H9 (cell line): ENCODE measurements around the gene GSG1L. TPM values are rescaled to one million over a fixed set of nuclear protein-coding genes. Genes with fewer than 3 reads are reported as not detected.

Experiments
- DNase-seq: peaks from one replicate; pipeline ENCODE4 v3.0.0-alpha.2; 2017
- H2AFZ ChIP-seq: one replicate; pipeline ENCODE4 v1.6.1; 2013; ENCODE audit warnings: mild to moderate bottlenecking, low read length, control low read depth, moderate library complexity
- H2AK5ac ChIP-seq: 2 replicates; pipeline ENCODE4 v1.6.1; 2013; ENCODE audit warnings: low read length, control low read depth, mixed read lengths; ENCODE audit not compliant: insufficient read length
- H2BK120ac ChIP-seq: one replicate; pipeline ENCODE4 v1.6.1; 2013; ENCODE audit warnings: low read depth, mild to moderate bottlenecking, low read length, control low read depth, inconsistent platforms; ENCODE audit not compliant: poor library complexity, severe bottlenecking
- H2BK12ac ChIP-seq: 2 replicates; pipeline ENCODE4 v1.6.1; 2013; ENCODE audit warnings: low read length, control low read depth, mixed read lengths, low read depth; ENCODE audit not compliant: insufficient read length
- H2BK15ac ChIP-seq: 2 replicates; pipeline ENCODE4 v1.6.1; 2013; ENCODE audit warnings: low read depth, low read length, control low read depth
- H2BK20ac ChIP-seq: one replicate; pipeline ENCODE4 v1.6.1; 2013; ENCODE audit warnings: low read depth, mild to moderate bottlenecking, low read length, control low read depth, inconsistent platforms; ENCODE audit not compliant: poor library complexity, severe bottlenecking
- H2BK5ac ChIP-seq: 2 replicates; pipeline ENCODE4 v1.6.1; 2013; ENCODE audit warnings: low read length, control low read depth, mixed read lengths; ENCODE audit not compliant: insufficient read length
- H3K14ac ChIP-seq: 2 replicates; pipeline ENCODE4 v1.6.1; 2013; ENCODE audit warnings: low read length, control low read depth; ENCODE audit not compliant: insufficient read depth
- H3K18ac ChIP-seq: 2 replicates; pipeline ENCODE4 v1.6.1; 2013; ENCODE audit warnings: low read depth, mild to moderate bottlenecking, mixed read lengths, low read length, control low read depth; ENCODE audit not compliant: insufficient read length
- H3K23ac ChIP-seq: 2 replicates; pipeline ENCODE4 v1.6.1; 2013; ENCODE audit warnings: low read length, control low read depth, mixed read lengths, low read depth; ENCODE audit not compliant: insufficient read length
- H3K23me2 ChIP-seq: 2 replicates; pipeline ENCODE4 v1.6.1; 2013; ENCODE audit warnings: low read depth, mild to moderate bottlenecking, mixed read lengths, low read length, control low read depth; ENCODE audit not compliant: insufficient read length, poor library complexity, severe bottlenecking
- H3K27ac ChIP-seq: 2 replicates; pipeline ENCODE4 v1.5.1; 2013; ENCODE audit warnings: low read length, control low read depth, mixed read lengths, low read depth; ENCODE audit not compliant: insufficient read length
- H3K27me3 ChIP-seq: 2 replicates; pipeline ENCODE4 v1.6.1; 2013; ENCODE audit warnings: low read length, control low read depth, inconsistent platforms; ENCODE audit not compliant: insufficient read depth
- H3K4ac ChIP-seq: 2 replicates; pipeline ENCODE4 v1.6.1; 2013; ENCODE audit warnings: low read depth, mild to moderate bottlenecking, control low read depth, inconsistent platforms, low read length, moderate library complexity
- H3K4me1 ChIP-seq: 2 replicates; pipeline ENCODE4 v1.6.1; 2013; ENCODE audit warnings: low read length, control low read depth, inconsistent platforms; ENCODE audit not compliant: insufficient read depth
- H3K4me2 ChIP-seq: 2 replicates; pipeline ENCODE4 v1.6.1; 2013; ENCODE audit warnings: low read length, control low read depth, mixed read lengths; ENCODE audit not compliant: insufficient read length, insufficient read depth
- H3K56ac ChIP-seq: 2 replicates; pipeline ENCODE4 v1.6.1; 2013; ENCODE audit warnings: low read depth, mild to moderate bottlenecking, mixed read lengths, low read length, control low read depth; ENCODE audit not compliant: insufficient read length
- H3K79me1 ChIP-seq: 2 replicates; pipeline ENCODE4 v1.6.1; 2013; ENCODE audit warnings: low read depth, mild to moderate bottlenecking, moderate library complexity, low read length, control low read depth, inconsistent platforms; ENCODE audit not compliant: insufficient read depth, poor library complexity, severe bottlenecking
- H3K79me2 ChIP-seq: 2 replicates; pipeline ENCODE4 v1.6.1; 2013; ENCODE audit warnings: low read length, control low read depth, inconsistent platforms; ENCODE audit not compliant: insufficient read depth
- H3K9ac ChIP-seq: 2 replicates; pipeline ENCODE4 v1.6.1; 2013; ENCODE audit warnings: low read length, control low read depth, mixed read lengths; ENCODE audit not compliant: insufficient read length; ENCODE audit errors: extremely low read depth
- H3K9me3 ChIP-seq: one replicate; pipeline ENCODE4 v1.6.1; 2013; ENCODE audit warnings: low read depth, low read length, inconsistent platforms; ENCODE audit not compliant: control insufficient read depth
- H3T11ph ChIP-seq: one replicate; pipeline ENCODE4 v1.6.1; 2013; ENCODE audit warnings: mild to moderate bottlenecking, low read length, control low read depth, inconsistent platforms
- H4K20me1 ChIP-seq: one replicate; pipeline ENCODE4 v1.6.1; 2013; ENCODE audit not compliant: control insufficient read depth, insufficient read length, insufficient read depth
- H4K5ac ChIP-seq: 2 replicates; pipeline ENCODE4 v1.6.1; 2013; ENCODE audit warnings: low read depth, mild to moderate bottlenecking, mixed read lengths, low read length, control low read depth; ENCODE audit not compliant: insufficient read length
- H4K8ac ChIP-seq: replicated peaks from 2 replicates; pipeline ENCODE4 v1.6.1; 2013; ENCODE audit warnings: low read length, control low read depth, mixed read lengths, low read depth; ENCODE audit not compliant: insufficient read length
- H4K91ac ChIP-seq: 2 replicates; pipeline ENCODE4 v1.6.1; 2013; ENCODE audit warnings: low read depth, mild to moderate bottlenecking, moderate library complexity, mixed read lengths, low read length, control low read depth; ENCODE audit not compliant: insufficient read length
- H3K27ac Mint-ChIP-seq, 3 experiments: 2 replicates in 2 of 3; 3 replicates in 1 of 3; pipeline ENCODE4 v1.8.0; 2020 to 2021; ENCODE audit warnings: mixed read lengths in 3 of 3, mild to moderate bottlenecking in 1 of 3, moderate library complexity in 1 of 3
- H3K27me3 Mint-ChIP-seq: 2 replicates; pipeline ENCODE4 v1.8.0; 2021; ENCODE audit warnings: low read depth, mild to moderate bottlenecking, moderate library complexity, mixed read lengths
- H3K36me3 Mint-ChIP-seq, 3 experiments: 2 replicates in 2 of 3; 3 replicates in 1 of 3; pipeline ENCODE4 v1.8.0; 2020 to 2021; ENCODE audit warnings: low read depth in 3 of 3, mixed read lengths in 3 of 3; ENCODE audit not compliant: insufficient read depth in 1 of 3
- H3K4me1 Mint-ChIP-seq, 2 experiments: 2 replicates each; pipeline ENCODE4 v1.8.0; 2020; ENCODE audit warnings: mixed read lengths in 2 of 2
- H3K4me3 Mint-ChIP-seq, 2 experiments: 2 replicates in 1 of 2; 3 replicates in 1 of 2; pipeline ENCODE4 v1.8.0; 2020 to 2021; ENCODE audit warnings: mild to moderate bottlenecking in 2 of 2, mixed read lengths in 2 of 2, moderate library complexity in 1 of 2
- H3K9me3 Mint-ChIP-seq, 2 experiments: 2 replicates in 1 of 2; 3 replicates in 1 of 2; pipeline ENCODE4 v1.8.0; 2020; ENCODE audit warnings: mild to moderate bottlenecking in 2 of 2, mixed read lengths in 2 of 2, moderate library complexity in 1 of 2
- WGBS: extraction: QIAGEN DNeasy Blood & Tissue Kit; methylation state at CpG from one replicate; pipeline ENCODE4 v1.1.7; 2013; ENCODE audit warnings: missing lambda C conversion rate, low lambda C conversion rate, mixed read lengths; ENCODE audit not compliant: insufficient read length; ENCODE audit errors: extremely low coverage; 5-methylcytosine and 5-hydroxymethylcytosine counted together
- total RNA-seq: library from RNA; stranded (reverse); gene quantifications from 2 replicates; pipeline ENCODE4 v1.2.1, GENCODE V29; 2021
- TF ChIP-seq, protein P1 (sequence below): fragments of 200-600 bp; sonication (generic); conservative IDR thresholded peaks from 3 replicates; pipeline ENCODE4 v1.8.0; 2021; ENCODE audit warnings: antibody characterized with exemption, mild to moderate bottlenecking

GSG1L gene
- total RNA-seq, 1 experiment from 2014 or later: 0.35 TPM

DNA sequence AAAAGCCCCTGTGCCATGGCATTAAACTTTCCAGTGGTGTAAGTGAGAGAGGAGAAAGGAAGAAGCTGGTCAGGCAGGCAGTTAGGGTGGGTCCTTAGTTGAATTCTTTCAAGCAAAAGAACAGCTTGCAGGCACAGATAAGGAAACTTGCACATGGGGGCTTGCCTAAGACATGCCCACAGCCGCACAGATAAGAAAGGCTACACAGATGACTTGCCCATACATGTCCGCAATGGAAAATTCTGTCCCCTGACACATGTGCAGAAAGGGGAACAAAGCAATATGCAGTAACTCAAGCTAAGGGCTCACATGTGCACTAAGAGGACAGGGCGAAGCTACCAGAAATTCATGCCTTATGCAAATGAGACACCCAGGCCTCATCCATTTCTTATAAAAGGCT, 69.9 kb downstream of the GSG1L start:
- H3K4ac ChIP-seq: no peak overlapping the region
- H3K27me3 Mint-ChIP-seq: no peaks in the 10 kb centered on the region; the same call in none of the 2 replicates
- no peak overlapping the region for H2AK5ac ChIP-seq
- H3K4me1 ChIP-seq: no peaks in the 10 kb centered on the region
- WGBS: no CpG with 5 or more reads among the region's 3 CpGs
- H2BK120ac ChIP-seq: no peak overlapping the region
- H3K27me3 ChIP-seq: no peaks in the 10 kb centered on the region
- H3K79me1 ChIP-seq: no peaks in the 10 kb centered on the region
- H3K56ac ChIP-seq: no peak overlapping the region
- no peak overlapping the region for H3K14ac ChIP-seq
- H2BK20ac ChIP-seq: no peak overlapping the region
- H4K5ac ChIP-seq: no peak overlapping the region
- no peak for DNase-seq
- H3K27ac Mint-ChIP-seq: no peak overlapping the region
- H3K4me2 ChIP-seq: no peak overlapping the region
- no peak overlapping the region for H4K8ac ChIP-seq
- no peak overlapping the region for H2AFZ ChIP-seq
- TF ChIP-seq, protein P1, sequence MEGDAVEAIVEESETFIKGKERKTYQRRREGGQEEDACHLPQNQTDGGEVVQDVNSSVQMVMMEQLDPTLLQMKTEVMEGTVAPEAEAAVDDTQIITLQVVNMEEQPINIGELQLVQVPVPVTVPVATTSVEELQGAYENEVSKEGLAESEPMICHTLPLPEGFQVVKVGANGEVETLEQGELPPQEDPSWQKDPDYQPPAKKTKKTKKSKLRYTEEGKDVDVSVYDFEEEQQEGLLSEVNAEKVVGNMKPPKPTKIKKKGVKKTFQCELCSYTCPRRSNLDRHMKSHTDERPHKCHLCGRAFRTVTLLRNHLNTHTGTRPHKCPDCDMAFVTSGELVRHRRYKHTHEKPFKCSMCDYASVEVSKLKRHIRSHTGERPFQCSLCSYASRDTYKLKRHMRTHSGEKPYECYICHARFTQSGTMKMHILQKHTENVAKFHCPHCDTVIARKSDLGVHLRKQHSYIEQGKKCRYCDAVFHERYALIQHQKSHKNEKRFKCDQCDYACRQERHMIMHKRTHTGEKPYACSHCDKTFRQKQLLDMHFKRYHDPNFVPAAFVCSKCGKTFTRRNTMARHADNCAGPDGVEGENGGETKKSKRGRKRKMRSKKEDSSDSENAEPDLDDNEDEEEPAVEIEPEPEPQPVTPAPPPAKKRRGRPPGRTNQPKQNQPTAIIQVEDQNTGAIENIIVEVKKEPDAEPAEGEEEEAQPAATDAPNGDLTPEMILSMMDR: no peak
- H4K91ac ChIP-seq: no peak overlapping the region
- no peak overlapping the region for H2BK5ac ChIP-seq
- no peaks in the 10 kb centered on the region for H3K79me2 ChIP-seq
- H4K20me1 ChIP-seq: no peaks in the 10 kb centered on the region
- no peak overlapping the region for H3K18ac ChIP-seq
- no peak overlapping the region for H3K4me3 Mint-ChIP-seq
- no peaks in the 10 kb centered on the region for H3K23me2 ChIP-seq
- no peak overlapping the region for H3T11ph ChIP-seq
- H2BK12ac ChIP-seq: no peak overlapping the region
- H2BK15ac ChIP-seq: no peak overlapping the region
- peaks cover 7% of the 10 kb centered on the region for H3K9me3 ChIP-seq
- H3K23ac ChIP-seq: no peak overlapping the region
- H3K9me3 Mint-ChIP-seq: peaks cover 2 to 18% of the 10 kb centered on the region in 2 experiments; a peak in 4 of 5 replicates
- H3K4me1 Mint-ChIP-seq: no peaks in the 10 kb centered on the region
- no peak overlapping the region for H3K27ac ChIP-seq
- no peak overlapping the region for H3K9ac ChIP-seq
- H3K36me3 Mint-ChIP-seq: peaks cover 0 to 9% (median 6%) of the 10 kb centered on the region in 3 experiments; a peak in 4 of 7 replicates
